Measurements from ENCODE around the gene CSF1R.

DNA sequence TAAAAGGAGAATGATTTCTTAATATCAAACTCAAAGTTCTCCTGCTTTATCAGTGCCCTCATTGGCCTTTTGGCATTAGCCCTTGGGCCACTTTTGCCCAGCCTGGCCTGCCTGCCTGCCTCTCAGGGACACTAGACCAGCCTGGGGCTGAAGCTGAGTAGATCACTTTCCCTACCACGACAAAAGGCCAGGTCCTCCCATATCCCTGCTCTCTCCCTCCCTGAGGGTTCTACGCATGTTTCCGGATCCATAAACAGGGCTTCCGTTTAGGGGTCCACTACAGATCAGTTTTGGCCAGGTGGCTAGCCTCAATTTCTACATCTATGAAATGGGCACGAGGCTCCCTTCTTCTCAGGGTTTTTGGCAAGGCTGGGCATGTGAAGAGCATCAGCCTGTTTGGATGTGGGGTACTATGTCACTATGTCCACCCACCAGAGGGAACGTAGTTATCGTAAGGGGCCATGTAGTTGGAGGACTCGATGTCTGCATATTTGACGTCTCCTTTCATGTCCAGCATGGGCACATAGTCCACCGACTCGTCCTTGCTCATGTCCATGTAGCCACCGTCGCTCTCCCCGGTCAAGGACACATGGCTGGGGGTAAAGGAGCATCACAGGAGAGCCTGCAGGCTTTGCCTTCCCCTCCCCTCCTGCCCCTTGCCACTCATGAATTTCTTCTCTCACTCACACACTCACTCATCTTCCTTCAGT lies 35.2 kb upstream of the CSF1R start:
- TF ChIP-seq, protein P1, sequence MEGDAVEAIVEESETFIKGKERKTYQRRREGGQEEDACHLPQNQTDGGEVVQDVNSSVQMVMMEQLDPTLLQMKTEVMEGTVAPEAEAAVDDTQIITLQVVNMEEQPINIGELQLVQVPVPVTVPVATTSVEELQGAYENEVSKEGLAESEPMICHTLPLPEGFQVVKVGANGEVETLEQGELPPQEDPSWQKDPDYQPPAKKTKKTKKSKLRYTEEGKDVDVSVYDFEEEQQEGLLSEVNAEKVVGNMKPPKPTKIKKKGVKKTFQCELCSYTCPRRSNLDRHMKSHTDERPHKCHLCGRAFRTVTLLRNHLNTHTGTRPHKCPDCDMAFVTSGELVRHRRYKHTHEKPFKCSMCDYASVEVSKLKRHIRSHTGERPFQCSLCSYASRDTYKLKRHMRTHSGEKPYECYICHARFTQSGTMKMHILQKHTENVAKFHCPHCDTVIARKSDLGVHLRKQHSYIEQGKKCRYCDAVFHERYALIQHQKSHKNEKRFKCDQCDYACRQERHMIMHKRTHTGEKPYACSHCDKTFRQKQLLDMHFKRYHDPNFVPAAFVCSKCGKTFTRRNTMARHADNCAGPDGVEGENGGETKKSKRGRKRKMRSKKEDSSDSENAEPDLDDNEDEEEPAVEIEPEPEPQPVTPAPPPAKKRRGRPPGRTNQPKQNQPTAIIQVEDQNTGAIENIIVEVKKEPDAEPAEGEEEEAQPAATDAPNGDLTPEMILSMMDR (IDR thresholded peaks at IDR 0.05), result no peak
- TF ChIP-seq POLR2A (IDR thresholded peaks at IDR 0.05) (no peak), EP300 (IDR thresholded peaks at IDR 0.05) (no peak)

All from gastroesophageal sphincter (tissue), 3 donors.